Esophagus muscularis mucosa (tissue), 3 donors: ENCODE data around the gene MT1B.

Experiments used
- CTCF ChIP-seq, 3 experiments: fragments of 200-600 bp in 2 of 3; fragments of 450-650 bp in 1 of 3; sonication (generic) in 2 of 3; IDR thresholded peaks; one replicate each; pipeline ENCODE4 v1.5.1; 2017 to 2019; ENCODE audit warnings: antibody characterized with exemption in 3 of 3, mild to moderate bottlenecking in 2 of 3, moderate library complexity in 1 of 3
- POLR2A ChIP-seq: fragments of 450-650 bp; IDR thresholded peaks from one replicate; pipeline ENCODE4 v1.6.1; 2017; ENCODE audit warnings: antibody characterized with exemption, moderate library complexity, mild to moderate bottlenecking, low read depth

DNA sequence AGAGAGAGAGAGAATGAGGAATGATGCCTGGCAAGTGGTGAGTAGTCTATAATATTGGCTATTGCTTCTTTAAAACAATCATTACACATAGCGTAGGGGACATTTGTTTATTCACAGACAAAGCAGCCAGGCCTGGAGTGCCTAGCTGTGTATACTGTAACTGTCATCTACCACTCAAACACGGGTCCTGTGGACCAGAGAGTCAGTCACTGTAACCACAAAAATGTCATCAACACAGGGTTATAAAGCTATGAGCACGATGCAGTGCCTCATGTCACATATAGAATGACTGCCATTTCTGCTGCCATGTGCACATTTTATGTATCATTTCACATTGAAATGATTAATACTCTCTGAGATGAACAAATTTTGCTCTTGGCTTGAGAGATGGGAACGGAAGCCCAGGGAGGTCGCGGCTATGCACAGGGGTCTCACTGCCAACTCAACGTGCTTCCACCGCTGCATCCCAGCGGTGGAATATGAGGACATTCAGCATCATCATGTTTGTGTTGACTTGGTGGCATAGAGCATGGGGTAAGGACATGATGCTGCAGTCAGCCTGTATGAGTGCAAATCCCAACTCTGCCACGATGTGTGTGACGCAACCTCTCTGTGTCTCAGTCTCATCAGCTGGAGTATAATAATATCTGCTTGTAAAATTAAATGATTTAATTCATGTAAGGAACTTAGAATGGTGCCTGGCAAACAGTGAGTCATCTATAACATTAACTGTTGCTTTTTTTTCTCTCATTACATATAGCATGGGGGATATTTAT, 21.3 kb downstream of the MT1B start:
- TF ChIP-seq CTCF (IDR thresholded peaks at IDR 0.05) (no peak), POLR2A (no peak)
